Measurements from ENCODE around the gene CNOT1. TPM values are rescaled to one million over a fixed set of nuclear protein-coding genes. Genes with fewer than 3 reads are reported as not detected.

CNOT1 gene
- polyA plus RNA-seq, 1 experiment = 151 TPM

GRCh38 chr16:58551496-58551895 lies 78.1 kb downstream of the CNOT1 start:
- H3K9me3 ChIP-seq (ENCODE audit: control insufficient read depth, insufficient read depth, low read length) = no peaks in the 10 kb centered on the region
- no peaks in the 10 kb centered on the region for H3K27me3 ChIP-seq (ENCODE audit: control insufficient read depth, insufficient read depth, low read length)
- H3K4me3 ChIP-seq (ENCODE audit: low read depth, low read length) = no peak overlapping the region
- CTCF ChIA-PET = interaction anchor here (1.2 kb wide), 1 partner anchor 25 kb away, joined by 3 read pairs; no protein-coding TSS in a partner anchor
- no peak overlapping the region for H3K27ac ChIP-seq (ENCODE audit: low read depth, low read length)
- no peak for TF ChIP-seq CTCF (IDR thresholded peaks at IDR 0.05; ENCODE audit: low read depth, low read length)
- no peak for DNase-seq (ENCODE audit: low read depth, low spot score)
- POLR2A ChIA-PET = no interaction called here

GRCh38 chr16:58548378-58548777 lies 81.2 kb downstream of the CNOT1 start:
- H3K9me3 ChIP-seq (ENCODE audit: control insufficient read depth, insufficient read depth, low read length) = no peaks in the 10 kb centered on the region
- CTCF ChIA-PET = no interaction called here
- POLR2A ChIA-PET = no interaction called here
- TF ChIP-seq CTCF (IDR thresholded peaks at IDR 0.05; ENCODE audit: low read depth, low read length) = no peak
- H3K4me3 ChIP-seq (ENCODE audit: low read depth, low read length) = no peak overlapping the region
- H3K27ac ChIP-seq (ENCODE audit: low read depth, low read length) = no peak overlapping the region
- no peaks in the 10 kb centered on the region for H3K27me3 ChIP-seq (ENCODE audit: control insufficient read depth, insufficient read depth, low read length)
- DNase-seq (ENCODE audit: low read depth, low spot score) = no peak

GRCh38 chr16:58543685-58544084 lies 85.9 kb downstream of the CNOT1 start:
- no peak for DNase-seq (ENCODE audit: low read depth, low spot score)
- POLR2A ChIA-PET = interaction anchor here (0.5 kb wide), 1 partner anchor 17 kb away, joined by 3 read pairs; no protein-coding TSS in a partner anchor
- no peak for TF ChIP-seq CTCF (IDR thresholded peaks at IDR 0.05; ENCODE audit: low read depth, low read length)
- Histone ChIP-seq H3K9me3 (ENCODE audit: control insufficient read depth, insufficient read depth, low read length) (no peaks in the 10 kb centered on the region), H3K4me3 (ENCODE audit: low read depth, low read length) (no peak overlapping the region), H3K27me3 (ENCODE audit: control insufficient read depth, insufficient read depth, low read length) (no peaks in the 10 kb centered on the region), H3K27ac (ENCODE audit: low read depth, low read length) (no peak overlapping the region)
- CTCF ChIA-PET = no interaction called here

GRCh38 chr16:58542291-58542690 lies 87.3 kb downstream of the CNOT1 start:
- ChIA-PET CTCF (interaction anchor here (0.5 to 1.3 kb wide), 3 partner anchors 54 to 85 kb away, joined by 3 to 7 read pairs (median 3); no protein-coding TSS in a partner anchor), POLR2A (no interaction called here)
- no peaks in the 10 kb centered on the region for H3K9me3 ChIP-seq (ENCODE audit: control insufficient read depth, insufficient read depth, low read length)
- H3K27ac ChIP-seq (ENCODE audit: low read depth, low read length) = no peak overlapping the region
- no peaks in the 10 kb centered on the region for H3K27me3 ChIP-seq (ENCODE audit: control insufficient read depth, insufficient read depth, low read length)
- H3K4me3 ChIP-seq (ENCODE audit: low read depth, low read length) = no peak overlapping the region
- TF ChIP-seq CTCF (IDR thresholded peaks at IDR 0.05; ENCODE audit: low read depth, low read length) = no peak
- DNase-seq (ENCODE audit: low read depth, low spot score) = no peak

GRCh38 chr16:58541711-58542110 lies 87.9 kb downstream of the CNOT1 start:
- Histone ChIP-seq H3K27ac (ENCODE audit: low read depth, low read length) (no peak overlapping the region), H3K27me3 (ENCODE audit: control insufficient read depth, insufficient read depth, low read length) (no peaks in the 10 kb centered on the region), H3K9me3 (ENCODE audit: control insufficient read depth, insufficient read depth, low read length) (no peaks in the 10 kb centered on the region), H3K4me3 (ENCODE audit: low read depth, low read length) (no peak overlapping the region)
- DNase-seq (ENCODE audit: low read depth, low spot score) = no peak
- POLR2A ChIA-PET = no interaction called here
- CTCF ChIA-PET = interaction anchor here (0.5 to 1.3 kb wide), 2 partner anchors 61 to 86 kb away, joined by 3 read pairs; no protein-coding TSS in a partner anchor
- TF ChIP-seq CTCF (IDR thresholded peaks at IDR 0.05; ENCODE audit: low read depth, low read length) = no peak

All from AG04450 (cell line).